CD8-positive, alpha-beta memory T cell (primary cell): ENCODE data around the gene TFEB. TPM values are rescaled to one million over a fixed set of nuclear protein-coding genes. Genes with fewer than 3 reads are reported as not detected.

Experiments
- CTCF ChIA-PET: fragments of 350-600 bp; sonication (Branson Sonifier 250); formaldehyde crosslinking; loops from one replicate; lab custom pipeline; 2021; ENCODE audit warnings: antibody characterized with exemption; lab: Charles Lee
- POLR2A ChIA-PET: fragments of 350-600 bp; sonication (Branson Sonifier 250); formaldehyde crosslinking; loops from one replicate; lab custom pipeline; 2021; ENCODE audit warnings: antibody characterized with exemption; lab: Charles Lee
- DNase-seq, 5 donors: peaks; one replicate each; pipeline versions ENCODE4 v3.0.0 to v3.0.0-alpha.2; 2020 to 2022; ENCODE audit warnings: mixed read lengths in 1 of 5
- H3K27ac ChIP-seq: one replicate; pipeline ENCODE4 v1.7.0; 2013; ENCODE audit warnings: low read depth, mild to moderate bottlenecking, low read length, moderate library complexity
- H3K27me3 ChIP-seq: 2 replicates; pipeline ENCODE4 v1.7.0; 2013; ENCODE audit warnings: low read length, mild to moderate bottlenecking; ENCODE audit not compliant: insufficient read depth, poor library complexity, severe bottlenecking
- H3K36me3 ChIP-seq: 2 replicates; pipeline ENCODE4 v1.7.0; 2013; ENCODE audit warnings: mild to moderate bottlenecking, low read length, moderate library complexity; ENCODE audit not compliant: insufficient read depth
- H3K4me1 ChIP-seq: 2 replicates; pipeline ENCODE4 v1.7.0; 2013; ENCODE audit warnings: mild to moderate bottlenecking, low read length, moderate library complexity; ENCODE audit not compliant: insufficient read depth
- H3K4me3 ChIP-seq: 2 replicates; pipeline ENCODE4 v1.7.0; 2013; ENCODE audit warnings: mild to moderate bottlenecking, low read length
- H3K9me3 ChIP-seq: 2 replicates; pipeline ENCODE4 v1.7.0; 2013; ENCODE audit warnings: mild to moderate bottlenecking, low read length
- H3K27ac Mint-ChIP-seq, 8 donors: one replicate each; pipeline ENCODE4 v1.8.0; 2020 to 2021; ENCODE audit warnings: mixed read lengths in 8 of 8, mild to moderate bottlenecking in 6 of 8, inconsistent platforms in 3 of 8, moderate library complexity in 3 of 8
- H3K27me3 Mint-ChIP-seq, 2 donors: one replicate each; pipeline ENCODE4 v1.8.0; 2020 to 2021; ENCODE audit warnings: mixed read lengths in 2 of 2, mild to moderate bottlenecking in 1 of 2, moderate library complexity in 1 of 2
- H3K36me3 Mint-ChIP-seq, 3 donors: one replicate each; pipeline ENCODE4 v1.8.0; 2020 to 2021; ENCODE audit warnings: mixed read lengths in 3 of 3, inconsistent platforms in 1 of 3, mild to moderate bottlenecking in 1 of 3
- H3K4me1 Mint-ChIP-seq, 3 donors: one replicate each; pipeline ENCODE4 v1.8.0; 2020 to 2021; ENCODE audit warnings: mixed read lengths in 3 of 3, inconsistent platforms in 1 of 3, mild to moderate bottlenecking in 1 of 3
- H3K4me3 Mint-ChIP-seq, 7 donors: one replicate each; pipeline ENCODE4 v1.8.0; 2020 to 2021; ENCODE audit warnings: mixed read lengths in 7 of 7, mild to moderate bottlenecking in 6 of 7, moderate library complexity in 4 of 7, inconsistent platforms in 2 of 7
- H3K9me3 Mint-ChIP-seq, 5 donors: one replicate each; pipeline ENCODE4 v1.8.0; 2020 to 2022; ENCODE audit warnings: mixed read lengths in 5 of 5, mild to moderate bottlenecking in 3 of 5, moderate library complexity in 2 of 5, inconsistent platforms in 1 of 5
- polyA plus RNA-seq: library from polyadenylated mRNA; unstranded; fragments of 300-500 nt; fragmentation: Illumina TruSeq; gene quantifications from one replicate; pipeline ENCODE4 v1.2.3, GENCODE V29; 2021
- total RNA-seq, 2 experiments: library from RNA; stranded (reverse); gene quantifications; one replicate each; pipeline ENCODE4 v1.2.3, GENCODE V29; 2021

TFEB gene
- total and polyA plus RNA-seq, 3 experiments from 2014 or later = 12.0 to 18.8 (median 12.5) TPM

DNA sequence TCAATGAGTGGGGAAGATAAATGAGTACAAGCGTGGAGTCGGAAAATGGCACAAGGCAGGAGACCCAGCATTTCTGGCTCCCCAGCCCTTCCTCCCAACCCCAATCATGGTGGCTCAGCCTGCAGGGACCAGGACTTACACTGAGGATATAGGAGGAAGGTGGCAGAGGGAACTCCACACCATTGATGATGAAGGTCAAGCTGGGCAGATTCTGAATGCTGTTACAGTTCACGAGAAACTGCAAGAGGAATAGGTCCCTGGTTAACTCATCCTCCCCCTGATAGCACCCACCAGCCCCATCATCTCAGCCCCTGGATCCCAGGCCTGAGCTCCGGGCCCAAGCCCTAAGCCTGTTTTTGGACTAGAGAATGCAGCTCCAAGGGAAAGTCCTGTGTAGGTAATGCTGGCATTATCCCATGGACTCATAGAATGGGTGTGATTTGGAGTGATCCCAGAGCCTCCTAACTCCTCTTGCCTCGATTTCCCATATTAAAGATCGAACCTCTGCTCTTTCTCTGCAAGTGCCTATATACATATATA is 2.3 kb upstream of the TFEB start:
- Histone ChIP-seq H3K27me3 (no peaks in the 10 kb centered on the region), H3K9me3 (no peaks in the 10 kb centered on the region), H3K4me1 (peaks cover 19% of the 10 kb centered on the region), H3K36me3 (no peaks in the 10 kb centered on the region), H3K4me3 (no peak overlapping the region), H3K27ac (no peak overlapping the region)
- Mint-ChIP-seq H3K27me3 (peaks cover 0 to 1% of the 10 kb centered on the region in 2 donors), H3K4me3 (peak overlapping the region in 1 of 7 donors; percentile 70), H3K9me3 (no peaks in the 10 kb centered on the region), H3K4me1 (peaks cover 10 to 17% (median 15%) of the 10 kb centered on the region in 3 donors), H3K27ac (peak overlapping the region in 2 of 8 donors; percentile 28 to 60), H3K36me3 (peaks cover 0 to 1% (median 0%) of the 10 kb centered on the region in 3 donors)
- no peak for DNase-seq
- CTCF ChIA-PET = no interaction called here
- POLR2A ChIA-PET = no interaction called here

DNA sequence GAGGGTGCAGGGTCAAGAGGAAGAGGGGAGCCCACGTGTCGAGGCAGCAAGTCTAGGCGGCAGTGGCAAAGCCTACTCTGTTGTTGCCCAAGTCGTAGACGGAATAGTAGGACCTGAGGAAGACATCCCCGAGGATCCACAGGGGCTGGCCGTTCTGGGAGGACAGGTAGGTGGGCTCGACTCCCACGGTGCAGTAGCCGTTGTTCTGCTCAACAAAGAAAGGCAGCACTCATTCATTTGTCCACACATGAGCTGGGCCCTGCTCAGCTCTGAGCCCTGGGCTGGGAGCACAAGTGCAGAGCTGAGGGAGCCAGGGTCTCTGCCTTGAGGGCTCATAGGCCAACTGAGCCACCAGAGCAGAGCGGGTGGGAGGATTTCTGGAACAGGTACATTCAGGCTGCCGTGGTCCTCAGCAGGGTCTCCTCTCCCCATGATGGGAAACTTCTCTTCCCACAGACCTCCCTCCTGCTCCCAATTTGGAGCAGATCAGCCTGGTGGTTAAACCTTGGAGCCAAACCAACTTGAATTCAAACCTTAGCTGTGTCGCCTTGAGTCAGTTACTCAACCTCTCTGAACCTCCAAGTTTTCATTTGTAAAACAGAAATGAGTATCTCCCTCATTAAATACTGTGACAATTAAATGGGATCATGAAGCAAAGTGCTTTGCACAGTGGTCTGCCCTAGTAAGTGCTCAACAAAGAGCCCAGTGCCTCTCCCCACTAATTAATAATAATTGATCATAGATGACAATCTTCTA is 1.6 kb upstream of the TFEB start:
- Mint-ChIP-seq H3K4me1 (peaks cover 17 to 24% (median 20%) of the 10 kb centered on the region in 3 donors), H3K36me3 (peaks cover 0 to 1% (median 0%) of the 10 kb centered on the region in 3 donors), H3K27ac (peak overlapping the region in 1 of 8 donors; percentile 28), H3K4me3 (peak overlapping the region in 1 of 7 donors; percentile 70), H3K27me3 (peaks cover 0 to under 1% of the 10 kb centered on the region in 2 donors), H3K9me3 (no peaks in the 10 kb centered on the region)
- ChIA-PET POLR2A (no interaction called here), CTCF (interaction anchor here (0.8 to 1.4 kb wide), 2 partner anchors 12 to 14 kb away, joined by 3 read pairs; no protein-coding TSS in a partner anchor)
- DNase-seq = no peak
- no peaks in the 10 kb centered on the region for H3K27me3 ChIP-seq
- H3K4me3 ChIP-seq = no peak overlapping the region
- H3K4me1 ChIP-seq = peaks cover 26% of the 10 kb centered on the region
- H3K27ac ChIP-seq = no peak overlapping the region
- no peaks in the 10 kb centered on the region for H3K9me3 ChIP-seq
- no peaks in the 10 kb centered on the region for H3K36me3 ChIP-seq

DNA sequence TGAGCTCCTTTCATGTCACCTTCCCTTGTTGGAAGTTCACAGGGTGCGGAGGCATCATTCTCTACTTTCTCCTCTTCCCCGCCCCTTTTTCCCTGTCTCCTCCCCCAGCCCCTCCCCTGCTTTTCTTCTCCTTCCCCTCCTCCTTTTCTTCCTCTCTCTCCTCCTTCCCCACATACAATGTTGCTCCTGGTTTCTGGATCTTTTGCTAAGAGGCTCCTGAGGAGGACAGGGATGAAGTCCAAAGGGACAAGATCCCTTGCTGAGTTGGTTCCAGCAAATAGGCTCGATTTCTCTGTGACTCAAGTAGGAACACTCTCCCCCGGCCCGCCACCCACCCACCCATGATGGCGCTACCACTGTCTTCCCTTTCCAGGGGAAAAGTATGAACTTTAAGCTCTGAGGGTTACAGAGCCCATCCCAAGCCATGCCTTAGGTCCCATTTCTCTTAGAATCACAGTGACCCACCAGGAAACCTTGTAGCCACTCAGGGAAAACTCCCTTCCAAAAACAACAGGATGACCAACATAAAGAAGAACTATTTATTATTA is 852 bp upstream of the TFEB start:
- Histone ChIP-seq H3K36me3 (no peaks in the 10 kb centered on the region), H3K27me3 (no peaks in the 10 kb centered on the region), H3K9me3 (no peaks in the 10 kb centered on the region), H3K4me1 (peaks cover 33% of the 10 kb centered on the region), H3K27ac (no peak overlapping the region), H3K4me3 (no peak overlapping the region)
- Mint-ChIP-seq H3K36me3 (peaks cover 0 to 1% (median 0%) of the 10 kb centered on the region in 3 donors), H3K27ac (peak overlapping the region in 1 of 8 donors; percentile 78), H3K9me3 (no peaks in the 10 kb centered on the region), H3K27me3 (no peaks in the 10 kb centered on the region), H3K4me1 (peaks cover 24 to 31% (median 26%) of the 10 kb centered on the region in 3 donors), H3K4me3 (peak overlapping the region in 6 of 7 donors; percentile 75 to 90 (median 82))
- POLR2A ChIA-PET = no interaction called here
- CTCF ChIA-PET = interaction anchor here (0.8 to 4.9 kb wide), 3 partner anchors 13 to 51 kb away, joined by 3 to 26 read pairs (median 3); partner anchors contain the start of gene TOMM6
- DNase-seq = no peak

DNA sequence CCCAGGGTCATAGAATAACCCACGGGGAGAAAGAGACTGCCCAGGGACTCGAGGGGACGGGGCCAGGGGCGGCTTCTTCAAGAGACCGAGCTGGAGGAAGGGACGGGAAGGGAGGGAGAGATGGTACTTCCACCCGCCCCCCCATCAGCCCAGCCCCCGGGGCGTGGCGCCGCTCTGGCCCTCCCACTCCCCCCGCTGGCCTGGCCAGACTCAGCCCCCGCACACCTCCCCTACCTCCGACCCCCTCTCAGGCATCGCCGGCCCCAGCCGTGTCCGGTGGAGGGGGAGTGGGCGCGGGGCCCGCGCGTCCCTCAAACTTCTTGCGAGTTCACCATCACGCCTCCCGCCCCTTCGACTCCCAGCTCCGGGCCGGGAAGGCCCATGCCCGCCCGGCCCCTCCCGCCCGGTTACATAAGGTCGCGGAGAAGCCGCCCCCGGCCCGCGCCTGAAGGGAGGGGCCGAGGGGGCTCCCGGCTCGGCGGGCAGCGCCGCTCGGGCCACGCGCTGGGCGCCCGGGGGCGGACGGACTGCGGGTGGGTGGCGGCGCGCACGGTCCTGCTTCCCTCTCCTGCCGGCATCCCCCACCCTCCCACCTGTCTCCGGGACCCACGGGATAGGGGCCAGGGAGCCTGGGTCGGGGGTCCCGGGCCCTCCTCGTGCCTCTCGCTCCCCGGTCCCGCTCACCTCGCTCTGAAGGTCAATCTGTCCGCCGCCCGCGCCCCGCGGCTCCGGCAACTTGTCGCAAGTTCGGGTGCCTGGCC is 562 bp downstream of the TFEB start:
- Histone ChIP-seq H3K27me3 (no peaks in the 10 kb centered on the region), H3K27ac (peak overlapping the region; percentile 65), H3K4me1 (peaks cover 46% of the 10 kb centered on the region), H3K9me3 (no peaks in the 10 kb centered on the region), H3K36me3 (no peaks in the 10 kb centered on the region), H3K4me3 (peak overlapping the region; percentile 54)
- H3K27ac Mint-ChIP-seq = peak overlapping the region in 7 of 8 donors; percentile 54 to 85 (median 79)
- peaks cover 0 to 1% (median 0%) of the 10 kb centered on the region in 3 donors for H3K36me3 Mint-ChIP-seq
- H3K27me3 Mint-ChIP-seq = no peaks in the 10 kb centered on the region
- H3K9me3 Mint-ChIP-seq = no peaks in the 10 kb centered on the region
- peak overlapping the region; percentile 81 to 94 (median 84) for H3K4me3 Mint-ChIP-seq
- POLR2A ChIA-PET = interaction anchor here (0.6 to 2.7 kb wide), 6 partner anchors 52 to 1244 kb away, joined by 3 to 15 read pairs (median 3); partner anchors contain the start of genes NFYA, OARD1, PEX6 and TOMM6
- H3K4me1 Mint-ChIP-seq = peaks cover 38 to 45% (median 39%) of the 10 kb centered on the region in 3 donors
- CTCF ChIA-PET = interaction anchor here (0.9 to 4.9 kb wide), 10 partner anchors 9 to 370 kb away, joined by 3 to 26 read pairs (median 4); partner anchors contain the start of gene TOMM6
- DNase-seq = peak; percentile 60 to 79 (median 70)

DNA sequence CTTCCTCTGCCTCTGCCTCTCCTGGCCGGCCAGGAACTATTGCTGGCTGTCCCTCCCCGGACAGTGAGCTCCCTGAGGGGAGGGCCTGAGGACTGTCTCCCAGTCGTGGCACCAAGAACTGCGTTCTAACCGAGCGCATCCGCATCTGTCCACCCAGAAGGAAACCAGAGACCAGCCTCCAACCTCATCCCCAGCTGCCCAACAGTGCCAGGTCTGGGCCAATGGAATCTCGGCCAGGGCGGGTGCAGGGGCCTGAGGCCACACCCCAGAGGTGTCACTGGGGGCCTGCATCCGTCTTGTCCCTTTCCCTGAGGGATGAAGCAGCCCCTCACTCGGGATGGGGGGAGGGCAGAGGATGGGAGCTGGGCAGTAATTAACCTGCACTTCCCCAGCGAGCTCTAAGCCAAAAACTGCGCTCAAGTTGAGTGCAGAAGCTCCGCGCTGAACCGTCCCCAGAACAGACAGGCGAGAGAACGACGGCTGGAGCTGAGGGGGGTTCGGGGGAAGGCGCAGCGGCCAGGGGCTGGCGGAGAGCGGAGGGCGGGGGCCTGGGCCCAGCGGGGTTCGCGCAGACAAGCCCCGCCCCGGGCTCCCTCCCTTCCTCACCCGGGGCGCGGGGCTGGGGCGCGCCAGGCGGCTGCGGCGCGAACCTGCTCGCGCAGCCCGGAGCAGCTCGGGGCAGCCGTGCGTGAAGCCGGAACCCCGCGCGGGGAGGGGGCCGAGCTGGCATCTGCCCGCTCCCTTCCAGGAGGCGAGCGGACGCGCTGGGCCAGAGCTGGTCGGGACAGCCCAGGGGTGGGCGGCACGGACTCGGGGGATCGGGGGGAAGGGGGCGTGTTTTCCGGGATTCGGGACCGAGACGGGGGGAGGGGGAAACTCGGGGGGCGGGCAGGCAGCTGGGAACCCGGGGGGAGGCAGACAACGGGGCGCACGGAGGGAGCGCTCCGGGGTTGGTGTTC is 1.4 kb downstream of the TFEB start:
- DNase-seq = peak; percentile 70 to 78 (median 71)
- Histone ChIP-seq H3K4me1 (peaks cover 46% of the 10 kb centered on the region), H3K36me3 (no peaks in the 10 kb centered on the region), H3K27me3 (no peaks in the 10 kb centered on the region), H3K9me3 (no peaks in the 10 kb centered on the region), H3K27ac (peak overlapping the region; percentile 74), H3K4me3 (peak overlapping the region; percentile 58)
- Mint-ChIP-seq H3K4me3 (peak overlapping the region; percentile 37 to 94 (median 82)), H3K4me1 (peaks cover 45 to 52% (median 47%) of the 10 kb centered on the region in 3 donors), H3K9me3 (no peaks in the 10 kb centered on the region), H3K36me3 (peaks cover 0 to 1% (median 0%) of the 10 kb centered on the region in 3 donors), H3K27me3 (no peaks in the 10 kb centered on the region), H3K27ac (peak overlapping the region; percentile 85 to 100 (median 92))
- ChIA-PET POLR2A (interaction anchor here (0.6 to 2.7 kb wide), 7 partner anchors 51 to 1245 kb away, joined by 3 to 15 read pairs (median 3); partner anchors contain the start of genes NFYA, OARD1, PEX6 and TOMM6), CTCF (interaction anchor here (0.8 to 4.9 kb wide), 14 partner anchors 8 to 370 kb away, joined by 3 to 26 read pairs (median 4); partner anchors contain the start of genes BYSL, MED20 and TOMM6)

DNA sequence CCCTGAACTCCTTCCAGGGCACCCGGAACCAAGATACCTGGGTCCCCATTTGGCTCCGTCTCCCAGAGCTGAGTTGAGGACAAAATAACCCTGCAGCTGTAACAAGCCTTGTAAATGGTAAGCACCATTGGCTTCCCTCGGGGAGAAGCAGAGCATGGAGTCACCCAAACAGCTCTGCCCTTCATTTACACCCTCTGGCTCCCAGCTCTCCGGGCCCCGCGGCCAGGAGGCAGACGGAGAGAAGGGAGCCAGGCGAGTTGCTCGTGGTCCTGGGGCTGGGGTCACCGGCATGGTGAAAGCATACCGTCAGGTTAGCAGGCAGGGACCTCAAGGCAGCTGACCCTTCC is 2.1 kb downstream of the TFEB start:
- DNase-seq = peak in 1 of 5 donors; percentile 19
- ChIA-PET POLR2A (interaction anchor here (0.6 to 2.7 kb wide), 4 partner anchors 14 to 532 kb away, joined by 3 to 15 read pairs (median 3); partner anchors contain the start of gene TOMM6), CTCF (interaction anchor here (0.8 to 4.9 kb wide), 8 partner anchors 24 to 371 kb away, joined by 3 to 26 read pairs (median 4); partner anchors contain the start of genes BYSL, MED20 and TOMM6)
- no peaks in the 10 kb centered on the region for H3K9me3 Mint-ChIP-seq
- no peaks in the 10 kb centered on the region for H3K27me3 ChIP-seq
- peaks cover 0 to 1% (median 0%) of the 10 kb centered on the region in 3 donors for H3K36me3 Mint-ChIP-seq
- H3K4me3 ChIP-seq = peak overlapping the region; percentile 58
- peaks cover 52 to 57% (median 53%) of the 10 kb centered on the region in 3 donors for H3K4me1 Mint-ChIP-seq
- H3K27ac Mint-ChIP-seq = peak overlapping the region; percentile 72 to 100 (median 92)
- peak overlapping the region; percentile 74 for H3K27ac ChIP-seq
- H3K4me1 ChIP-seq = peaks cover 46% of the 10 kb centered on the region
- no peaks in the 10 kb centered on the region for H3K27me3 Mint-ChIP-seq
- peak overlapping the region; percentile 33 to 83 (median 63) for H3K4me3 Mint-ChIP-seq
- H3K9me3 ChIP-seq = no peaks in the 10 kb centered on the region
- no peaks in the 10 kb centered on the region for H3K36me3 ChIP-seq
